CD4-positive, alpha-beta T cell treated with Interleukin-17A for 1 hour (primary cell): ENCODE results near the gene RNF181.
"Not testable (repeated sequence)": the region's sequence is repeated elsewhere in the genome, so short reads cannot be mapped to it uniquely, and the experiment has no call there.

Experiments used
- DNase-seq: peaks from one replicate; pipeline ENCODE4 v3.0.0-alpha.2; 2020

The RNF181 gene

GRCh38 chr2:85615413-85615728 lies 19.8 kb downstream of the RNF181 start:
- DNase-seq = no peak

- not testable (repeated sequence) for DNase-seq
These were observed 22.2 kb downstream of the RNF181 start for GRCh38 chr2:85617723-85618122.

DNA sequence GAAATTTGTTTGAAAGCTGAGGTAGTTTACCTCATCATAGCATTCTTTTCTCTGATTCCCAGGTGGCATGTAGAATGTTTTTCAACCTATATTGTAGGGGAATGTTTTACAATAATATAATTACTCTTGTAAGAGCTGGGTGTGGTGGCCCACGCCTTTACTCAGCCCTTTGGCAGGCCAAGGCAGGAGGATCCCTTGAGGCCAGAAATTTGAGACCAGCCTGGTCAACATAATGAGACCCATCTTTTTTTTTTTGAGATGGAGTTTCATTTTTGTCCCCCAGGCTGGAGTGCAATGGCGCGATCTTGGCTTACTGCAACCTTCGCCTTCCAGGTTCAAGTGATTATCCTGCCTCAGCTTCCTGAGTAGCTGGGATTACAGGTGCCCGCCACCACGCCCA lies 24.1 kb downstream of the RNF181 start:
- DNase-seq = no peak

DNA sequence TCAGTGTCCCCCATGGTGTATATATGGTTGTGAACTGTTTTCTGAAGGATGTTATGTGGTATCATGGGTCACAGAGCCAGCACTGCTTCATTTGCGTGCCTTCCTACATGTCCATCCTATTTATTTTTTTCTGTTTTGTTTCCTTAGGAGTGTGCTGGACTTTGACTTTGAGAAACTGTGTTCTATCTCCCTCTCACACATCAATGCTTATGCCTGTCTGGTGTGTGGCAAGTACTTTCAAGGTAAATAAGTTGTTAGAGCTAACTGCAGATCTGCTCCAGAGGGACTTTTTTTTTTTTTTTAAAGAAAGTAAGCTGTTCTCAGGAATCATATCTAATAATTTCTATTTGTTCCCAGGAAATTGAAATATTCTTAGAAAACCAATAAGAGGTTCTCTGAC lies 25.8 kb downstream of the RNF181 start:
- no peak for DNase-seq

GRCh38 chr2:85623991-85624390 lies 28.4 kb downstream of the RNF181 start:
- no peak for DNase-seq

DNA sequence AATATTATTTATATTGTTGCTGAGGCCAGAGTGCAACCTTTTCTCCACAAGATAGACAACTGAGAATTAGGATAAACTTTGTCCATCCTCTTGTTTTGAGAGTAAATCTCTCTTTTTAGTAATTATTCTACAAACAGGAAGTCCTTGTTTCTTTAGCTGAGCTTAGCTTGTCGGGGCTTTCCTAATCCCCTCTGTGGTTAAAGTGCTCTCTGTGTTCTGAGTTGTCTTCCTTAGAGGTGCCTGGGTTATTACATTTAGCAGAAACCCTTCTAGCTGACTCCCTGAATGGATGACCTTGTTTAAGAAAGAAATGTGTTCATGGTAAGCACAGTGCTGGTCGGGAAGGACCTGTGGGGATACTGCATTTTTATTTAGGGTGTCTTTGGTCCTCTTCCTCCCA lies 33.1 kb downstream of the RNF181 start:
- DNase-seq = peak; percentile 22

- no peak for DNase-seq
These were observed 35.8 kb downstream of the RNF181 start for GRCh38 chr2:85631316-85631715.

DNA sequence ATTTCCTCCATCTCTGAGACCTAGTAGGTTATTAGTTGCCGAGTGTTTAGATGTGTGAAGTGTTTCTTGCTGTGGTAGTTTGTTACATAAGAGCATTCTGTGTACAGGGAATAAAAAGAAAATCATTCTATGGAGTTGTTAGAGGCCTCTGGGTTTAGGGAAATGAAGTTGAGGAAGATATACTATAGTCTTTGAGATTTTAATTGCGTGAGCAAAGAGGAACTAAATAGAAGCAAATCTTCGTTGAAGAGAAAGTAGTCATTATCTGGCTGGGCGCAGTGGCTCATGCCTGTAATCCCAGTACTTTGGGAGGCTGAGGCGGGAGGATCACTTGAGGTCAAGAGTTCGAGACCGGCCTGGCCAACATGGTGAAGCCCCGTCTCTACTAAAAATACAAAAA lies 39.5 kb downstream of the RNF181 start:
- no peak for DNase-seq

DNA sequence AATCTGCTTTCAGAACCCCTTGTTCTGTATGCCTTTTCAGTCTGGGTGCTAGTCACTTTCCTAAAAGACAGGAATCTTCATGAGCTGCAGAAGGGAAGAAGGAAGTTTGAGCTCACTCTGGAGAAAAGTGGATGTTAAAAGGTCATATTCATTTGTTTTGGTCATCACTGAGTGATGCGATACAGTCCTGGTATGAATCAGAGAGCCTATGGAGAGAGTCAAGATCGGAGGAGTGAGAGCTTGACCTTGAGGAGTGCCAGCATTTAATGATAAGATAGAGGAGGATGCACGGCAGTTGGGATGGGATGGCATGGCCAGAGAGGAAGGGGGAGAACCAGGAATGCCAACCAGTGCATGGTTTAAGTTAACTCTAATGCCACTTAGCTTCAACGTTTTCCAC lies 40.1 kb downstream of the RNF181 start:
- DNase-seq = no peak

GRCh38 chr2:85642725-85643124 lies 47.2 kb downstream of the RNF181 start:
- peak; percentile 25 for DNase-seq

DNA sequence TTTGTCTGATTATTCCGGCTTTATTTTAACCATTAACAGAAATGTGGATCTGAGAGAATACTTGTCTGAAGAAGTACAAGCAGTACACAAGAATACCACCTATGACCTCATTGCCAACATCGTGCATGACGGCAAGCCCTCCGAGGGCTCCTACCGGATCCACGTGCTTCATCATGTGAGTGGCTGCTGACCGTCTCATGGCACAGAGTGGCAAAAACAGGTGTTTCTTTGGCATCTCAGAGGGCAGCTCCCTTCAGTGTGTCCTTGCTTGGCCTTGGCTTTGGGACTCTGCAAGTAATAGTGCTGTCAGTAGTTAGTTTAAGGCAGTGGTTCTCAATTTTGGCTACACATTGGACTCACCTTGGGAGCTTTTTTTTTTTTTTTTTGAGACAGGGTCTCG lies 49.4 kb downstream of the RNF181 start:
- no peak for DNase-seq

- DNase-seq = no peak
These were observed 50.6 kb downstream of the RNF181 start for GRCh38 chr2:85646166-85646565.
